AG08396 (cell line): ENCODE measurements around the gene TGFB1.
A peak's percentile ranks its signal among the peaks of the same experiment; 100 is the strongest.

Experiments used
- DNase-seq: peaks from one replicate; pipeline ENCODE4 v3.0.0; 2012; ENCODE audit warnings: low spot score, mixed read lengths

TGFB1 gene

GRCh38 chr19:41341669-41342490 is 11.8 kb downstream of the TGFB1 start:
- DNase-seq, result no peak

DNA sequence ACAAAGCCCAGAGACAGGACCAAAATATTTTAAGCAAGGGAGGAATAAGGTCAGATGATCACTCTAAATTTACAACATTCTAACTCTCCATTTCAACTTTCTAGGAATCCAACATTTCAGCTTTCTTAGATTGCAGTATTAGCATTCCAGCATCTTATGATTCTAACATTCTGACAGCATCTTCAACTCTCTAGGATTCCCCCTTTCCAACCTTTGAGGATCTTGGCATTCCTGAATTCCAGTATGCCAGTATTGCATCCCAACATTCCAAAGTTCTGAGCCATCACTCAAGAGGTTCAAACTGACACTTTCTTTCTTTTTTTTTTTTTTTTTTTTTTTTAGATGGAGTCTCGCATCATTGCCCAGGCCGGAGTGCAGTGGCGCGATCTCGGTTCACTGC is 13.8 kb downstream of the TGFB1 start:
- peak; percentile 50 for DNase-seq

GRCh38 chr19:41335467-41335866 is 18.3 kb downstream of the TGFB1 start:
- no peak for DNase-seq

- no peak for DNase-seq
Measured at GRCh38 chr19:41334793-41335192, 18.9 kb downstream of the TGFB1 start.

DNA sequence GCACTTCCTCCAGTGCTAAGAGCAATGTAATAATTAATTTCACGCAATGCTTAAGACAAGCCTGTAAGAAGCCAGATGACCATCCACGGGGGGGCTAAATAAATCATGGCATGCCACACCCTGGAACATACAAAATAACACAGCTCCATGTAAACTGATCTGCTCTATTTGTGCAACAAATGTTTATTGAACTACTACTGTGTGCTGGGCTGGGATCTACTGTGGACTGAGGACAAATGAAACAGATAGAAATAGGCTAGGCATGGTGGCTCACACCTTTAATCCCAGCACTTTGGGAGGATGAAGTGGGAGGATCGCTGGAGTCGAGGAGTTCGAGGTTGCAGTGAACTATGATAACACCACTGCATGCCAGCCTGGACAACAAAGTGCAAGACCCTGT is 21.3 kb downstream of the TGFB1 start:
- DNase-seq, result no peak

DNA sequence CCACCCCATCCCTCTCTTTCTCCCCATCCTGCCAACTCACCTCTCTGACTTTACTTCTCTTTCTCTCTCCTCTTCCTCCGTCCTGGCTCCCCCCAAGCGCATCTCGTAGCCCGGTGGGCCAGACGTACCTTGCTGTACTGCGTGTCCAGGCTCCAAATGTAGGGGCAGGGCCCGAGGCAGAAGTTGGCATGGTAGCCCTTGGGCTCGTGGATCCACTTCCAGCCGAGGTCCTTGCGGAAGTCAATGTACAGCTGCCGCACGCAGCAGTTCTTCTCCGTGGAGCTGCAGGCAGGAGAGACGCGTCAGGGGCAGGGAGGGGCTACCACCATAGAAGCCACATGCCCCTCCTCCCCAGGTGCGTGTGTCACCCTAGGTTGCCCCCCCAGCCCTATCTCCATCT is 21.7 kb downstream of the TGFB1 start:
- no peak for DNase-seq

GRCh38 chr19:41330946-41331678 is 22.6 kb downstream of the TGFB1 start:
- DNase-seq, result no peak

- no peak for DNase-seq
Measured at GRCh38 chr19:41330481-41330880, 23.2 kb downstream of the TGFB1 start.

DNA sequence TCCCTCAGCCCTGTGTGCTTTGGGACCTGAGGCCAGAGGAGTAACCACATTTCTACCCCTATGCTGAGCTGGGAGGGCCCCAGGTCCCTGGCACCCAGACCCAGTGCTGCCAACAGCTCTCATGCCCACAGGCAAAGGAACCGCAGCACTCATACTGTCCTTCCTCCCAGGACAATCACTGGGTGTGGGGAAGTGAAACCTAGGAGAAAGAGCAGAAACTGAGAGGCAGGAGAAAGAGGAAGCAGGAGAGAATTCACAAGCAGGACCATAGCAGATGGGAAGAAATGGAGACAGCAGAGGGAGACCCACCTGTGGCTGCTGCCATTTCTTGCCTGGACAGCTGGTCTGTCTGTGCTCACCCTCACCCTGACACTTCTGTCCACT is 24.9 kb downstream of the TGFB1 start:
- no peak for DNase-seq

GRCh38 chr19:41328157-41328841 is 25.4 kb downstream of the TGFB1 start:
- DNase-seq, result peak; percentile 56

DNA sequence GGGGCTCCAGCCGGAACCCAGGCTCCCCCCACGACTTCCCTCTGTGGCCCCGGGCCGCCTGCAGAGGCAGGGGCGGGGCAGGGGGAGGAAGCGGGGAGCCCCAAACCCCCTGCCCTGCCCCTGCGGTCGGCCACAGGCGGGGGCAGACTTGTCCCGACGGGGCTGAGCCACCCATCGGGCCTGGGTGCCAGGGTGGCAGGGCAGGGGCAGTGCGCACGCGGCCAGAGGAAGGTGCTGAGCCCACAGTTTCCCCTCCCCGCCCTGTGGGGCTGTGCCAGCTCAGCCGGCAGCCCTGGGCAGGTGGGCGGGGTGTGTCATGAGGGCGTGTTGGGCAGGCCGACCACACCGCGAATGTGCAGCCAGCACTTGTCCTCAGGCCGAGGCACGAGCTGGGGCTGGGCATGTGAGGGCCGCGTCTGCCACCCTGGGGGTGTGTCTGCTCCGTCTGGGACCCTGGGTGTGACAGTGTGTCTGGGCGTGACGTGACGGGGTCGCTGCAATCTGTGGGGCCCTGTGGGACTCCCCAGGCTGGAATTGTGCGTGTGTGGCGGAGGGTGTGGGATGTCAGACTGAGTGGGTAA is 26.1 kb downstream of the TGFB1 start:
- peak; percentile 64 for DNase-seq

DNA sequence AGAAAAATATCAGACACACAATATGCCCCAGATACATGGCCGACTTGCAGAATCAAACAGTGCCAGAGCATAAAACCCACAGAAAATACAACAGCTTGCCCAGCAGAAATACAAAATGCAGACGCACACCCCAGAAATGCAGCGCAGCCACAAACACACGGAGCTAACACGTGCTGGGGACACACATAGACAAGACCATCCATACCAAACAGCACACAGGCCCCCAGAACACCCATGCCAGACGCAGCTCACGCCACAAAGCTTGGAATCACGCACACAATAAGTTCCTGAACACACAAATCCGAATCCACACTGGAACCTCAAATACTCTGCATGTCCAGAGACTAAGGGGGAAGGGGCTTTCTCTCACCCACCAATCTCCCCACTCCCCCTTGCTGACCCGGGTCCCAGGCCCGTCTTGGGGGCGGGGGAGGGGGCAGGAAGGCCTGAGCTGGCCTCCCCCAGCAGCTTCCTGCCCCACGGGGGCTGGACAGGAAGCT is 26.6 kb downstream of the TGFB1 start:
- DNase-seq, result no peak

- DNase-seq, result peak; percentile 67
Measured at GRCh38 chr19:41325947-41326706, 27.6 kb downstream of the TGFB1 start.

GRCh38 chr19:41325640-41325946 is 28.1 kb downstream of the TGFB1 start:
- DNase-seq, result no peak

DNA sequence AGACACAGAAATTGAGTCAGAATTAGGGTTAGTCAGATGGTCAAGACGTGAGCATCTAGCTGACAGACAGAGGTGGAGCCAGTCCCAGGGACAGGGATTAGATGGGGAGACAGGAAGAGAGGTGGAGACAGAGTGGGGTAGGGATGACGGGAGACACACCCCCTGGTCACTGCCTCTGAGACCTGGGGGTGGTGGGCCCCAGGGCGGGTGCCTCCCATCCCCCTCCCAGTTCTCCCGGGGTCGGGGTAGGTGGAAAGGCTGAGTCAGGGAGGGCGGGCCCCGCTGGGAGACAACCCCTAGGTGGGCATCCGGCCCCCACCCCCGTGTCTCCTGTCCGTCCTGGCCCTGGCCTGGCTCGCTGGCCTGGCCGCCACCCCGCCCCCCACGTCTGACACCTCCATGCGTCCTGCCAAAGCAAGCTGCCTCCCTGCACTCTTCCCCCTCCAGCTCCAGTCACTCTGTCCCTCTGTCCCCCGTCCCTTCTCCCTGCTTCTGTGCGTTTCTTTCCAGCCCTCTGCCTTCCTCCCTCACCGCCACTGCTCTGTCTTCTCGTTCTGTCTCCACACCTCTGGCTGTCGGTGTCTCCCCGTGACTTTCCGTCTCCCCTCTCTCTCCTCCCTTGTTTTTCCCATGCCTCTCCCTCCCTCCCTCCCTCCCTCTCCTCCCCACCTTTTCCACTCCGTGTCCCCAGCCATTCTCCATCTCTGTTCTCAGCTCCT is 28.6 kb downstream of the TGFB1 start:
- peak; percentile 82 for DNase-seq

- DNase-seq, result no peak
Measured at GRCh38 chr19:41324231-41324702, 29.5 kb downstream of the TGFB1 start.

GRCh38 chr19:41323430-41324125 is 30.1 kb downstream of the TGFB1 start:
- DNase-seq, result peak; percentile 95

GRCh38 chr19:41323023-41323422 is 30.7 kb downstream of the TGFB1 start:
- peak; percentile 66 for DNase-seq

DNA sequence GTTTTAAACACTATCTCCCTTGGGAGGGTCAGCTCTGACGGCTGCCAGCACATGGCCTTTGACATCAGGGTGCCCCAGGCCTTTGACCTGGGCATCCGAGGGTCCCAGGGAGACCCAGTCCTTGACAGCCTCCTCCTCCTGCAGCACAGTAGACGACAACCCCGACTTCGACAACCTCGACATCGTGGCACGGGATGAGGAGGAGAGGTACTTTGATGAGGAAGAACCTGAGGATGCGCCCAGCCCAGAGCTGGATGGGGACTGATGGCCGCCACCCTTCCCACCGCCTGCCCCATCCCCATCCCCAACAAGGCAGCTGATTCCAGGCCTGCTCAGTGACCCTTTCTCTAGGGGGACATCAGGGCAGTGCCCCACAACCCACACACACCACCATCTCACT is 31.3 kb downstream of the TGFB1 start:
- no peak for DNase-seq

GRCh38 chr19:41321600-41322270 is 32.0 kb downstream of the TGFB1 start:
- peak; percentile 89 for DNase-seq
